Dendritic cell treated with granulocyte-macrophage colony-stimulating factor and Interleukin-4, amounts not matched to agents 40 ng/mL and 50 ng/mL, for 4 days (primary cell): ENCODE data around the gene MAML2.

Source experiments
- H3K27ac Mint-ChIP-seq: one replicate; pipeline ENCODE4 v1.8.0; 2022; ENCODE audit warnings: mild to moderate bottlenecking, mixed read lengths
- H3K27me3 Mint-ChIP-seq: one replicate; pipeline ENCODE4 v1.8.0; 2022; ENCODE audit warnings: mild to moderate bottlenecking, mixed read lengths
- H3K36me3 Mint-ChIP-seq: one replicate; pipeline ENCODE4 v1.8.0; 2022; ENCODE audit warnings: low read depth, mixed read lengths
- H3K4me1 Mint-ChIP-seq: one replicate; pipeline ENCODE4 v1.8.0; 2022; ENCODE audit warnings: low read depth, mixed read lengths
- H3K4me3 Mint-ChIP-seq: one replicate; pipeline ENCODE4 v1.8.0; 2022; ENCODE audit warnings: mild to moderate bottlenecking, moderate library complexity, mixed read lengths
- H3K9me3 Mint-ChIP-seq: one replicate; pipeline ENCODE4 v1.8.0; 2022; ENCODE audit warnings: mixed read lengths
- intact Hi-C: fragments of 100-400 bp; cut with micrococcal nuclease; formaldehyde crosslinking; loops from one replicate; pipeline ENCODE4 v1.15.0; 2022

Gene MAML2

GRCh38 chr11:96024666-96025065 is 318.3 kb downstream of the MAML2 start:
- no peaks in the 10 kb centered on the region for H3K36me3 Mint-ChIP-seq
- no peaks in the 10 kb centered on the region for H3K4me1 Mint-ChIP-seq
- no peak overlapping the region for H3K27ac Mint-ChIP-seq

GRCh38 chr11:96023275-96023674 is 319.7 kb downstream of the MAML2 start:
- intact Hi-C loops: no loop called here
- H3K4me1 Mint-ChIP-seq: no peaks in the 10 kb centered on the region
- H3K4me3 Mint-ChIP-seq: no peak overlapping the region
- H3K9me3 Mint-ChIP-seq: no peaks in the 10 kb centered on the region
- H3K27me3 Mint-ChIP-seq: no peaks in the 10 kb centered on the region
- H3K27ac Mint-ChIP-seq: no peak overlapping the region
- no peaks in the 10 kb centered on the region for H3K36me3 Mint-ChIP-seq

More at GRCh38 chr11:96024666-96025065, 318.3 kb downstream of the MAML2 start:
- Mint-ChIP-seq H3K4me3 (no peak overlapping the region), H3K27me3 (no peaks in the 10 kb centered on the region), H3K9me3 (no peaks in the 10 kb centered on the region)
- intact Hi-C loops: no loop called here

DNA sequence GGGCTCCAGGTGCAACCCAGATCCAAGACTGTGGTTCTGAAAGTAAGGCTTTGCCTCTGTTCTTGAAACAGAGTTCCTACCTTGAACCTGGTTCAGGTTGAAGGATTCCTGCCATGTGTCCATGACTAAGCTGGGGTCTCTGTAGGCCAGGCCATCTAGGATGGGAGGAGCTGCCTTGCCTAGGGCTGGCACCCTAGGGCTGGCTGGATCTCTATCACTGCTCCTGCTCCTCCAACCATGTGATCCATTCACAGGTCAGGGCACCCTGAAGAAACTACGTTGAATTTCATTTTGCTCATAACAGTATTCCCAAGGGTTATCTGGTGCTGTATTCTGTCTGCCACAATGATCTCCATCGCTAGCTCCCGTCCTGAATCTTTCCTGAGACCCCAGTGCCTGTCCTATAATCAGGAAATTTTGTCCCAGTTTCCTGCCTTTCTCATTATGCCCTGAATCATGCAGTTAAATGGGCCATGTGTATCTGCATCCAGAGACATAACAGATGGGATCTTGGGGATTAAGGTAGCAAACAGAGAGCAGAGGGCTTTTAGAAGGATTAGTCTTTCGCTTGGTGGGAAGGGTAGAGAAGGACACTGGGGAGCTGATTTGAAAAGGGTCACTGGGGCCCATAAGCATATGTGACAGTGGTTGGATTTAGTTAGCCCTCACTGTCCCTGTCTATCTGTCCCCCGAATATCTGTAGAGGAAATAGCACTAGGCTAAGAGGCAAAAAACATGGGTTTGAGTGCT is 320.9 kb downstream of the MAML2 start:
- no peaks in the 10 kb centered on the region for H3K9me3 Mint-ChIP-seq
- intact Hi-C loops: no loop called here

GRCh38 chr11:96019810-96020747 is 322.9 kb downstream of the MAML2 start:
- Mint-ChIP-seq H3K4me3 (no peak overlapping the region), H3K36me3 (no peaks in the 10 kb centered on the region), H3K9me3 (no peaks in the 10 kb centered on the region), H3K27ac (no peak overlapping the region), H3K4me1 (no peaks in the 10 kb centered on the region), H3K27me3 (no peaks in the 10 kb centered on the region)
- intact Hi-C loops: no loop called here

More for the DNA sequence above, 320.9 kb downstream of the MAML2 start:
- H3K4me3 Mint-ChIP-seq: no peak overlapping the region
- H3K27ac Mint-ChIP-seq: no peak overlapping the region
- no peaks in the 10 kb centered on the region for H3K4me1 Mint-ChIP-seq
- H3K27me3 Mint-ChIP-seq: no peaks in the 10 kb centered on the region
- no peaks in the 10 kb centered on the region for H3K36me3 Mint-ChIP-seq

DNA sequence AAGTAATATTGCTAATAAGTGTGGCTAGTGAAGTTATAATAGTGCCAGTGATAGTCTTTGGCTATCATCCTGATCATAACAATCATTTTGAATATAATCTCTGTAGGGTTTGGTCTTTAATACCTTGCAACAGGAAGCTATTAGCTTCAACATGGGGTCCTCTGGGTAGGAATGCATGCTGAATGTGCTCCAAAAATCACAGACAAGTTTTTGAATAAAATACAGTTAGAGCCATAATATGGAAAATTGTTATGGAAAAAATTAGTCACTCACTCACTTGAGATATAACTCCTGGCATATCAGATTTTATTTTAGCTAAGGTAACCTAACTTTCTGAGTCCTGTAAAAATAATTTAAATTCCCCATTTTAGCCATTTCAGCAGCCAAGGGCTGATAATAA is 323.7 kb downstream of the MAML2 start:
- Mint-ChIP-seq H3K36me3 (no peaks in the 10 kb centered on the region), H3K9me3 (no peaks in the 10 kb centered on the region), H3K27ac (no peak overlapping the region), H3K4me3 (no peak overlapping the region), H3K27me3 (no peaks in the 10 kb centered on the region), H3K4me1 (peaks cover 2% of the 10 kb centered on the region)
- intact Hi-C loops: no loop called here

- no peaks in the 10 kb centered on the region for H3K9me3 Mint-ChIP-seq
- intact Hi-C loops: no loop called here
- H3K27me3 Mint-ChIP-seq: no peaks in the 10 kb centered on the region
- H3K36me3 Mint-ChIP-seq: no peaks in the 10 kb centered on the region
- H3K27ac Mint-ChIP-seq: no peak overlapping the region
- peaks cover 17% of the 10 kb centered on the region for H3K4me1 Mint-ChIP-seq
- no peak overlapping the region for H3K4me3 Mint-ChIP-seq
Measured at GRCh38 chr11:96017856-96018255, 325.1 kb downstream of the MAML2 start.

GRCh38 chr11:96016978-96017502 is 326.0 kb downstream of the MAML2 start:
- Mint-ChIP-seq H3K4me3 (no peak overlapping the region), H3K9me3 (no peaks in the 10 kb centered on the region), H3K4me1 (peaks cover 21% of the 10 kb centered on the region), H3K27ac (no peak overlapping the region), H3K36me3 (no peaks in the 10 kb centered on the region), H3K27me3 (no peaks in the 10 kb centered on the region)
- intact Hi-C loops: no loop called here

- peaks cover 24% of the 10 kb centered on the region for H3K4me1 Mint-ChIP-seq
- no peak overlapping the region for H3K4me3 Mint-ChIP-seq
- H3K36me3 Mint-ChIP-seq: no peaks in the 10 kb centered on the region
- H3K9me3 Mint-ChIP-seq: no peaks in the 10 kb centered on the region
- H3K27ac Mint-ChIP-seq: no peak overlapping the region
- intact Hi-C loops: no loop called here
- H3K27me3 Mint-ChIP-seq: no peaks in the 10 kb centered on the region
Measured at GRCh38 chr11:96015906-96016565, 327.0 kb downstream of the MAML2 start.

DNA sequence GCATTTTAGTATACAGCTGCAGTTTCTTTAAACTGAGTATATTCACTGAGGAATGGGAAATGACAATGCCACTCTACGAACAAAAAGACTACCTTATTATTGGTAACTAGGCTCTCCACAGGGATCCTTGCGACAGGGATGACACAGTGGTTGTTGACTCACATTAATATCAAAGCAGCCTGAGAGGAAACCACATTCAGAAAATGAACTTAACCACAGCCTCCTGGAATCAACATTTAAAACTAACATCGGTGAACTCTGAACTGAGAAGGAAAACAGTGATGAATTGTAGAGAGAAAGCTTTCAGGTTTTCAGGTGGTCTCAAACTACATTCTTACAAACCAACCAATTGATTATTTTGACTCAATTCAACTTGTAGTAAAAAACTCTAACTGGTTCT is 328.8 kb downstream of the MAML2 start:
- Mint-ChIP-seq H3K27me3 (no peaks in the 10 kb centered on the region), H3K36me3 (no peaks in the 10 kb centered on the region), H3K9me3 (no peaks in the 10 kb centered on the region), H3K4me1 (peaks cover 24% of the 10 kb centered on the region), H3K27ac (no peak overlapping the region), H3K4me3 (no peak overlapping the region)
- intact Hi-C loops: no loop called here

- H3K4me1 Mint-ChIP-seq: peaks cover 24% of the 10 kb centered on the region
- H3K27ac Mint-ChIP-seq: no peak overlapping the region
- intact Hi-C loops: no loop called here
- no peaks in the 10 kb centered on the region for H3K9me3 Mint-ChIP-seq
- H3K27me3 Mint-ChIP-seq: no peaks in the 10 kb centered on the region
- no peaks in the 10 kb centered on the region for H3K36me3 Mint-ChIP-seq
- no peak overlapping the region for H3K4me3 Mint-ChIP-seq
Measured at GRCh38 chr11:96013461-96014213, 329.4 kb downstream of the MAML2 start.

GRCh38 chr11:96012086-96012824 is 330.7 kb downstream of the MAML2 start:
- intact Hi-C loops: no loop called here
- Mint-ChIP-seq H3K27me3 (no peaks in the 10 kb centered on the region), H3K36me3 (no peaks in the 10 kb centered on the region), H3K9me3 (no peaks in the 10 kb centered on the region), H3K27ac (no peak overlapping the region), H3K4me3 (no peak overlapping the region), H3K4me1 (peaks cover 24% of the 10 kb centered on the region)

DNA sequence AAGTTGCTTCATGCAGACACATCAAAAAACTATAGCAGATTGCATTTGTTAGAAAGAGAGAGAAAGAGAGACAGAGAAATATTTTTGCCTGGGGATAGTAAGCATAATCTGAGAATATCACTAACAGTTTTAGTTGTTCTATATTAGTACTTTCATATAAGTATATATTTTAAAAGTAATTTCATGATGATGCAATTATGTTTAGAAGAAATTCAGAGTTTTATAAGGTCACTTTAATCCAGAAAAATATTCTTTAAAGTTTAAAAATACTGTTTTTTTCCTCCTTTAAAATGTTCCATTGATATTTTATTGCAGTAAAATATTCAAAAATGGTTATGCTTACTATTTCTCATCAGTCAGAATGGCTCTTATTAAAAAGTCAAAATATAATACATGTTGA is 332.3 kb downstream of the MAML2 start:
- no peak overlapping the region for H3K4me3 Mint-ChIP-seq
- intact Hi-C loops: no loop called here
- H3K27me3 Mint-ChIP-seq: no peaks in the 10 kb centered on the region
- H3K27ac Mint-ChIP-seq: no peak overlapping the region
- peaks cover 24% of the 10 kb centered on the region for H3K4me1 Mint-ChIP-seq
- H3K9me3 Mint-ChIP-seq: no peaks in the 10 kb centered on the region
- H3K36me3 Mint-ChIP-seq: no peaks in the 10 kb centered on the region
